A673 (cell line): ENCODE data around the gene ARV1.

Experiments used
- CTCF ChIP-seq: fragments of 300-800, 200-600 bp; sonication (generic); conservative IDR thresholded peaks from 2 replicates; pipeline ENCODE4 v1.5.1; 2017; ENCODE audit warnings: low read depth, mild to moderate bottlenecking, antibody characterized with exemption, low read length, moderate library complexity, mixed read lengths
- EZH2 ChIP-seq: fragments of 200-600 bp; sonication (generic); IDR thresholded peaks from 2 replicates; pipeline ENCODE4 v1.6.1; 2017; ENCODE audit warnings: borderline replicate concordance, low read depth, mild to moderate bottlenecking, mixed read lengths, antibody characterized with exemption, low read length; ENCODE audit not compliant: poor library complexity, severe bottlenecking

- no peak for TF ChIP-seq CTCF
- no peak for TF ChIP-seq EZH2
Observed at GRCh38 chr1:230948301-230948700, 30.6 kb upstream of the ARV1 start.
